ENCODE data around the gene R3HDM2.

- TF ChIP-seq, protein P1, sequence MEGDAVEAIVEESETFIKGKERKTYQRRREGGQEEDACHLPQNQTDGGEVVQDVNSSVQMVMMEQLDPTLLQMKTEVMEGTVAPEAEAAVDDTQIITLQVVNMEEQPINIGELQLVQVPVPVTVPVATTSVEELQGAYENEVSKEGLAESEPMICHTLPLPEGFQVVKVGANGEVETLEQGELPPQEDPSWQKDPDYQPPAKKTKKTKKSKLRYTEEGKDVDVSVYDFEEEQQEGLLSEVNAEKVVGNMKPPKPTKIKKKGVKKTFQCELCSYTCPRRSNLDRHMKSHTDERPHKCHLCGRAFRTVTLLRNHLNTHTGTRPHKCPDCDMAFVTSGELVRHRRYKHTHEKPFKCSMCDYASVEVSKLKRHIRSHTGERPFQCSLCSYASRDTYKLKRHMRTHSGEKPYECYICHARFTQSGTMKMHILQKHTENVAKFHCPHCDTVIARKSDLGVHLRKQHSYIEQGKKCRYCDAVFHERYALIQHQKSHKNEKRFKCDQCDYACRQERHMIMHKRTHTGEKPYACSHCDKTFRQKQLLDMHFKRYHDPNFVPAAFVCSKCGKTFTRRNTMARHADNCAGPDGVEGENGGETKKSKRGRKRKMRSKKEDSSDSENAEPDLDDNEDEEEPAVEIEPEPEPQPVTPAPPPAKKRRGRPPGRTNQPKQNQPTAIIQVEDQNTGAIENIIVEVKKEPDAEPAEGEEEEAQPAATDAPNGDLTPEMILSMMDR (IDR thresholded peaks at IDR 0.05; ENCODE audit: poor library complexity), result no peak
- TF ChIP-seq EZH2 (IDR thresholded peaks at IDR 0.05; ENCODE audit: borderline replicate concordance) (no peak), EZH2phosphoT487 (IDR thresholded peaks at IDR 0.05; ENCODE audit: low read depth, severe bottlenecking, unreplicated experiment) (no peak)
These were observed 33.4 kb downstream of the R3HDM2 start for GRCh38 chr12:57397441-57397840.
